Measurements from ENCODE around the gene CHAMP1. TPM values are rescaled to one million over a fixed set of nuclear protein-coding genes. Genes with fewer than 3 reads are reported as not detected.

CHAMP1 gene
- total and polyA plus RNA-seq, 2 of the 13 experiments (the other 11 are each of a cell fraction or from before 2014, with no cell fraction given), result 8.4 to 9.7 TPM

DNA sequence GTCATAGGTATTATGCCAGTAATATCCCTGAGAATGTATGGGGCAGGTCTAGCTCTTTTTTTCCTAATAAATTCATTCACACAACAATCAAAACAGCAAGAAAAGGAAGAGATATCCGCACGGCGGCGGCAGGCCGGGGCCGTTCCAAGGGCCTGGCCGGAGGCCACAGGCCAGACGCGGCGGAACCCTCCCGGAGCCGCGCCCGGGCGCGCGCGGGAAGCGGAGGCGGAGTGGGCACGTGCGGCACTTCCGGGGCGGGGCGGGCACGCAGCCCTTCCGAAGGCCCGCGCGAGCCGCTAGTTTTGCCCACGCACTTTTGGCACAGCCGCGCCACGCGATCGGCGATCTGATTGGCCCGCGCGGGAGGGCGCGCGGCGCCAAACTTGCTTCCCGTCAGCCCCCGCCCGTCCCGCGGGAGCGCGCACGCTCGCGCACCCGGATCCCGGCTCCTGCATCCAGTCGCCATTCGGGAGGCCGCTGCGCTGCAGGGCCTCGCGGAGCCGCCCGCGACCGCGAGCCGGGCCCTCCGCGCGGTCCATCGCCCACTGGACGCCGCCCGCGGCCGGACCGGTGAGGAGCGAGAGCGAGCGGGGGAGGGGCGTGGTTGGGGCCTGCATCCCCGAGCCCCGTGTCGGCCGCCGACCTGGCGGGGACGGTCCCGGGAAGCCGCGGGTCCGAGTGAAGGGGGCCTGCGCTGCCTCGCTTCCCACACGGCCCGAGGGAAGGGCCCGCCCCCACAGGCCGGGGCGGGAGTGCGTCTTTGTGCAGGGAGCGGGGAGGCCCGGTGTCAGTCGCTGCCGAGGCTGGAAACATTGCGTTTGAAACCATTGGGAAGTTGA lies at the start of gene CHAMP1 (continued):
- TF ChIP-seq ZNF546 (CRISPR knock-in tag; conservative IDR thresholded peaks at IDR 0.05), result peak; percentile 56
- no peak for TF ChIP-seq NR1H2 (CRISPR knock-in tag; IDR thresholded peaks at IDR 0.05; ENCODE audit: borderline replicate concordance, low read depth)
- peak; percentile 73; the same call in 1 of the 2 replicates for TF ChIP-seq ZNF589 (CRISPR knock-in tag; conservative IDR thresholded peaks at IDR 0.05)
- TF ChIP-seq ZFP82 (CRISPR knock-in tag; IDR thresholded peaks at IDR 0.05; ENCODE audit: borderline replicate concordance), result peak; percentile 3; the same call in 1 of the 2 replicates
- TF ChIP-seq SIX1 (CRISPR knock-in tag; IDR thresholded peaks at IDR 0.05; ENCODE audit: borderline replicate concordance), result no peak
- TF ChIP-seq, protein P1, sequence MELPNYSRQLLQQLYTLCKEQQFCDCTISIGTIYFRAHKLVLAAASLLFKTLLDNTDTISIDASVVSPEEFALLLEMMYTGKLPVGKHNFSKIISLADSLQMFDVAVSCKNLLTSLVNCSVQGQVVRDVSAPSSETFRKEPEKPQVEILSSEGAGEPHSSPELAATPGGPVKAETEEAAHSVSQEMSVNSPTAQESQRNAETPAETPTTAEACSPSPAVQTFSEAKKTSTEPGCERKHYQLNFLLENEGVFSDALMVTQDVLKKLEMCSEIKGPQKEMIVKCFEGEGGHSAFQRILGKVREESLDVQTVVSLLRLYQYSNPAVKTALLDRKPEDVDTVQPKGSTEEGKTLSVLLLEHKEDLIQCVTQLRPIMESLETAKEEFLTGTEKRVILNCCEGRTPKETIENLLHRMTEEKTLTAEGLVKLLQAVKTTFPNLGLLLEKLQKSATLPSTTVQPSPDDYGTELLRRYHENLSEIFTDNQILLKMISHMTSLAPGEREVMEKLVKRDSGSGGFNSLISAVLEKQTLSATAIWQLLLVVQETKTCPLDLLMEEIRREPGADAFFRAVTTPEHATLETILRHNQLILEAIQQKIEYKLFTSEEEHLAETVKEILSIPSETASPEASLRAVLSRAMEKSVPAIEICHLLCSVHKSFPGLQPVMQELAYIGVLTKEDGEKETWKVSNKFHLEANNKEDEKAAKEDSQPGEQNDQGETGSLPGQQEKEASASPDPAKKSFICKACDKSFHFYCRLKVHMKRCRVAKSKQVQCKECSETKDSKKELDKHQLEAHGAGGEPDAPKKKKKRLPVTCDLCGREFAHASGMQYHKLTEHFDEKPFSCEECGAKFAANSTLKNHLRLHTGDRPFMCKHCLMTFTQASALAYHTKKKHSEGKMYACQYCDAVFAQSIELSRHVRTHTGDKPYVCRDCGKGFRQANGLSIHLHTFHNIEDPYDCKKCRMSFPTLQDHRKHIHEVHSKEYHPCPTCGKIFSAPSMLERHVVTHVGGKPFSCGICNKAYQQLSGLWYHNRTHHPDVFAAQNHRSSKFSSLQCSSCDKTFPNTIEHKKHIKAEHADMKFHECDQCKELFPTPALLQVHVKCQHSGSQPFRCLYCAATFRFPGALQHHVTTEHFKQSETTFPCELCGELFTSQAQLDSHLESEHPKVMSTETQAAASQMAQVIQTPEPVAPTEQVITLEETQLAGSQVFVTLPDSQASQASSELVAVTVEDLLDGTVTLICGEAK (IDR thresholded peaks at IDR 0.05), result no peak
- TF ChIP-seq, protein P1 (CRISPR knock-in tag; IDR thresholded peaks at IDR 0.05), result no peak
- TF ChIP-seq MED8 (CRISPR knock-in tag; IDR thresholded peaks at IDR 0.05; ENCODE audit: insufficient replicate concordance), result peak; percentile 62
- peak; percentile 25; the same call in 1 of the 2 replicates for TF ChIP-seq ZNF547 (CRISPR knock-in tag; IDR thresholded peaks at IDR 0.05)
- no peak for TF ChIP-seq ZMYM3 (CRISPR knock-in tag; IDR thresholded peaks at IDR 0.05)
- TF ChIP-seq RFX1 (IDR thresholded peaks at IDR 0.05), result no peak
- TF ChIP-seq FOXP1 (IDR thresholded peaks at IDR 0.05), result no peak
- TF ChIP-seq FOXP1 (CRISPR knock-in tag; IDR thresholded peaks at IDR 0.05), result no peak
- no peak for TF ChIP-seq ZNF333 (CRISPR knock-in tag; IDR thresholded peaks at IDR 0.05; ENCODE audit: borderline replicate concordance)
- TF ChIP-seq PHF8 (CRISPR knock-in tag; IDR thresholded peaks at IDR 0.05), result peak; percentile 82
- TF ChIP-seq, protein P2, sequence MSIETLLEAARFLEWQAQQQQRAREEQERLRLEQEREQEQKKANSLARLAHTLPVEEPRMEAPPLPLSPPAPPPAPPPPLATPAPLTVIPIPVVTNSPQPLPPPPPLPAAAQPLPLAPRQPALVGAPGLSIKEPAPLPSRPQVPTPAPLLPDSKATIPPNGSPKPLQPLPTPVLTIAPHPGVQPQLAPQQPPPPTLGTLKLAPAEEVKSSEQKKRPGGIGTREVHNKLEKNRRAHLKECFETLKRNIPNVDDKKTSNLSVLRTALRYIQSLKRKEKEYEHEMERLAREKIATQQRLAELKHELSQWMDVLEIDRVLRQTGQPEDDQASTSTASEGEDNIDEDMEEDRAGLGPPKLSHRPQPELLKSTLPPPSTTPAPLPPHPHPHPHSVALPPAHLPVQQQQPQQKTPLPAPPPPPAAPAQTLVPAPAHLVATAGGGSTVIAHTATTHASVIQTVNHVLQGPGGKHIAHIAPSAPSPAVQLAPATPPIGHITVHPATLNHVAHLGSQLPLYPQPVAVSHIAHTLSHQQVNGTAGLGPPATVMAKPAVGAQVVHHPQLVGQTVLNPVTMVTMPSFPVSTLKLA (IDR thresholded peaks at IDR 0.05), result no peak
- TF ChIP-seq ZSCAN30 (CRISPR knock-in tag; IDR thresholded peaks at IDR 0.05), result no peak
